ENCODE measurements around the gene CYTH2. TPM values are rescaled to one million over a fixed set of nuclear protein-coding genes. Genes with fewer than 3 reads are reported as not detected.

Gene CYTH2
- total and polyA plus RNA-seq, 8 donors, result 25.4 to 54.2 (median 31.5) TPM

GRCh38 chr19:48474084-48474592 is 5.0 kb downstream of the CYTH2 start:
- H3K4me1 ChIP-seq, result peaks cover 0 to 6% (median 6%) of the 10 kb centered on the region in 3 donors
- no peak overlapping the region for H3K4me3 ChIP-seq
- no peak for TF ChIP-seq CTCF (IDR thresholded peaks at IDR 0.05)
- no peaks in the 10 kb centered on the region for H3K27me3 ChIP-seq
- ATAC-seq, result no peak
- 88 to 89% methylated on average over 16 of the region's 16 CpGs for WGBS, 2 donors
- no peak for FAIRE-seq
- H3K36me3 ChIP-seq, result peaks cover 7 to 47% (median 44%) of the 10 kb centered on the region in 3 donors
- peak in 1 of 6 donors; percentile 33 for DNase-seq
- no peaks in the 10 kb centered on the region for H3K9me3 ChIP-seq
- no peak overlapping the region for H3K27ac ChIP-seq
- intact Hi-C loops (cut with DNase I), result no loop called here

GRCh38 chr19:48475369-48476068 is 6.3 kb downstream of the CYTH2 start:
- Histone ChIP-seq H3K27ac (no peak overlapping the region), H3K9me3 (no peaks in the 10 kb centered on the region), H3K4me1 (peaks cover 0 to 1% (median under 1%) of the 10 kb centered on the region in 3 donors), H3K36me3 (peaks cover 7 to 46% (median 40%) of the 10 kb centered on the region in 3 donors), H3K27me3 (no peaks in the 10 kb centered on the region), H3K4me3 (no peak overlapping the region)
- ATAC-seq (no peak), FAIRE-seq (no peak), DNase-seq (no peak)
- 81 to 83% methylated on average over 17 of the region's 17 CpGs for WGBS, 2 donors
- intact Hi-C loops (cut with DNase I), result no loop called here
- TF ChIP-seq CTCF (IDR thresholded peaks at IDR 0.05), result no peak

- Histone ChIP-seq H3K27ac (no peak overlapping the region), H3K4me3 (no peak overlapping the region), H3K27me3 (no peaks in the 10 kb centered on the region), H3K4me1 (peaks cover 0 to 3% (median 0%) of the 10 kb centered on the region in 3 donors), H3K36me3 (peaks cover 7 to 39% (median 34%) of the 10 kb centered on the region in 3 donors), H3K9me3 (no peaks in the 10 kb centered on the region)
- no peak for DNase-seq
- 95% methylated on average over 9 of the region's 9 CpGs for WGBS, 2 donors
- no peak for ATAC-seq
- no peak for TF ChIP-seq CTCF (IDR thresholded peaks at IDR 0.05)
- no peak for FAIRE-seq
- intact Hi-C loops (cut with DNase I), result no loop called here
Measured at GRCh38 chr19:48476176-48476575, 7.0 kb downstream of the CYTH2 start.

- no peak for FAIRE-seq
Measured at GRCh38 chr19:48477067-48477685, 8.0 kb downstream of the CYTH2 start.

More at GRCh38 chr19:48477067-48477685, 8.0 kb downstream of the CYTH2 start:
- ATAC-seq, result no peak
- H3K4me3 ChIP-seq, result no peak overlapping the region
- no peak for TF ChIP-seq CTCF (IDR thresholded peaks at IDR 0.05)
- intact Hi-C loops (cut with DNase I), result no loop called here
- peak in 1 of 6 donors; percentile 58 for DNase-seq
- peaks cover 0 to 3% (median 2%) of the 10 kb centered on the region in 3 donors for H3K4me1 ChIP-seq
- 83 to 85% methylated on average over 10 of the region's 10 CpGs for WGBS, 2 donors
- no peaks in the 10 kb centered on the region for H3K9me3 ChIP-seq
- no peaks in the 10 kb centered on the region for H3K27me3 ChIP-seq
- peaks cover 7 to 39% (median 29%) of the 10 kb centered on the region in 3 donors for H3K36me3 ChIP-seq
- no peak overlapping the region for H3K27ac ChIP-seq
